ENCODE measurements around the gene WIPI1.

GRCh38 chr17:68495081-68495480, 37.8 kb upstream of the WIPI1 start:
- TF ChIP-seq CTCF (IDR thresholded peaks at IDR 0.05), result no peak
- TF ChIP-seq POLR2A (IDR thresholded peaks at IDR 0.05), result no peak
- no peak for TF ChIP-seq EP300 (IDR thresholded peaks at IDR 0.05)

All from suprapubic skin (tissue), 3 donors.